NAMALWA (cell line): ENCODE measurements around the gene ARRB2.
"Not testable (repeated sequence)": the region's sequence is repeated elsewhere in the genome, so short reads cannot be mapped to it uniquely, and the experiment has no call there.

ENCODE experiments used
- DNase-seq: peaks from one replicate; pipeline ENCODE4 v3.0.0-alpha.2; 2015; ENCODE audit warnings: low spot score

ARRB2 gene

DNA sequence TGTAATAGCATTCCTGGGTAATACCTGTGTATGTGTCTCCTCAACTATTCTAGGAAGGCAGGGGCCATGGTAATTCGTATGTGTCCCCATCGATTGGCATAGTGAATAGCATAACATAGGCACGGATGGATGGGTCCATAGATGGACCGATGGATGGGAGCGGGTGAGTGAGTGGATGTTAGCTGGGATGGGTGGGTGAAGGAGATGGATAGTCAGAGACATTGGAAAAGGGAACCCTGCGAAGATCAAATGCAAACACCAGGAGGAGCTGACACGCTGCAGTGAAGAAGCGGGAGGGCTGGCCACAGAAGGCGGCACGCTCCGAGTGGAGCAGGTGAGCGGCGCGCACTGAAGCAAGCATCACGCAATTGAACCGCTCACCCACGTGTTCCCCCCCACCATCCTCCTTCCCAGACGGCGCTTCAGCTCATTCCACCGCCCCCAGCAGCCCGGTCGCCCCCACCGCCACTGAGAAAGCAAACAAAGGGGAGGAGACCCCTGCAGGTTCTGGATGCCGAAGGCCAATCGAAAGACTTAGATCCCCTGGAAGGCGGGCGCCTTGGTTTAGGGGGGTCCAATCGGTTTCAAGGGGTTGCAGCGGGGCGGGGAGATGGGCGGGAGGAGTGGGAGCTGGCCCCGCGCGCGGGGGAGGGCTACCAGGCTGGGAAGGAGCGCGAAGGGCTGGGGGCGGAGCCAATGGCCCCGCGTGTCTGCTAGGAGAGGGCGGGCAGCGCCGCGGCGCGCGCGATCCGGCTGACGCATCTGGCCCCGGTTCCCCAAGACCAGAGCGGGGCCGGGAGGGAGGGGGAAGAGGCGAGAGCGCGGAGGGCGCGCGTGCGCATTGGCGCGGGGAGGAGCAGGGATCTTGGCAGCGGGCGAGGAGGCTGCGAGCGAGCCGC lies at the start of gene ARRB2:
Gene ARRB2, plus strand, starts transcription at position 839 of the 899 bp plus-strand sequence. CDS start 90 bp downstream, outside the sequence.
- peak; percentile 94 for DNase-seq

GRCh38 chr17:4663711-4664110 lies 46.7 kb upstream of the ARRB2 start:
- no peak for DNase-seq

DNA sequence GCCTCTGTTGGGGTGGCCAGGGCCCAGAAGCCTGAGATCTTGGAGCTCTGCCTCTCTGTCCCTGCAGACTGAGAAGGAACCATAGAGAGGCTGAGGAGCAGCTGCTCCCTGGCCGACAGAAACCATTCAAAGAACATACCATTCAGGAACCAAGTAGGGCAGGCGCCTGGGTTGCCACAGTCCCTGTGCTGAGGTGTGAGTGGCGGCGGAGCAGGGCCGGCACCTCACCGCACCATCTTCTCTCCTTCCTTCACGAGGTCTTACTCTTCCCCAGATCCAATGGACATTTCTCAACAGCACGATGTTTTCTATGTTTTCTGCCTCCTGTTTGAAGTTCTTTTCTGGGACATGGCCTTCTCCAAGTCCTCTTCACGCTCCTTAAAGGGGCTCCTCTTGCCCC lies 46.2 kb upstream of the ARRB2 start:
- DNase-seq = no peak

- no peak for DNase-seq
These were observed 45.4 kb upstream of the ARRB2 start for GRCh38 chr17:4665027-4665426.

DNA sequence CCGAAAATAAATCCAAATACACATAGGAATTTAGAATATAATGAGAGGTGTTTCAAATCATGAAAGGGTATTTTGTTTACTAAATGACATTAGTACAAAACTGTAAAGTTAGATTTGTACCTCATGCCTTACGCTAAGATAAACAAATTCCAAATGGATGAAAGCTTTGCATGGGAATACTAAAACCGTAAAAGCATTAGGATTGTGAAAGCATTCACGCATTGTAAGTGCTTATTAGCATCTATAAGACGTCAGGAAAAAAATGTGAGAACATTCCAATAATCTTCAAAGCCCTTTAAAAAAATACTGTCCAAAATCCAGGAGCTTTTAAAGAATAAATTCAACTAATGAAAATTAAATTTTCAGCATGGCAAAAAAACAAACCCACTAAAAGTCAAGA lies 44.1 kb upstream of the ARRB2 start:
- DNase-seq = no peak

DNA sequence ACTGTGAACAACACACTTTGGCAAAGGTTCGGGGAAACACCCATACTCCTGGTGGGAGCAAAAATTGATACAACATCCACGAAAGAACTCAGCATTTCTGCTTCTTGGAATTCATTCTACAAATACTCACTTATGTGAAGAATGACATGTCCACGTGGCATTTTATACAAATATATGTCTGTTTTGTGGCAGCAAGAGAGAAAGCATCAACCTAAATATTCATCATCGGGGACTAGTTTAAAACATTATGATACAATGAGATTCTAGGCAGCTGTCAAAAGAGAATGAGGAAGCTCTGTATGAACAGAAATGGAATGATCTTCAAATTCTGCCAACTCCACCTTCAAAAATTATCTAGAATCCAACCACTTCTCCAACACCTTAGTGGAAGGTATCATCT lies 43.3 kb upstream of the ARRB2 start:
- no peak for DNase-seq

DNA sequence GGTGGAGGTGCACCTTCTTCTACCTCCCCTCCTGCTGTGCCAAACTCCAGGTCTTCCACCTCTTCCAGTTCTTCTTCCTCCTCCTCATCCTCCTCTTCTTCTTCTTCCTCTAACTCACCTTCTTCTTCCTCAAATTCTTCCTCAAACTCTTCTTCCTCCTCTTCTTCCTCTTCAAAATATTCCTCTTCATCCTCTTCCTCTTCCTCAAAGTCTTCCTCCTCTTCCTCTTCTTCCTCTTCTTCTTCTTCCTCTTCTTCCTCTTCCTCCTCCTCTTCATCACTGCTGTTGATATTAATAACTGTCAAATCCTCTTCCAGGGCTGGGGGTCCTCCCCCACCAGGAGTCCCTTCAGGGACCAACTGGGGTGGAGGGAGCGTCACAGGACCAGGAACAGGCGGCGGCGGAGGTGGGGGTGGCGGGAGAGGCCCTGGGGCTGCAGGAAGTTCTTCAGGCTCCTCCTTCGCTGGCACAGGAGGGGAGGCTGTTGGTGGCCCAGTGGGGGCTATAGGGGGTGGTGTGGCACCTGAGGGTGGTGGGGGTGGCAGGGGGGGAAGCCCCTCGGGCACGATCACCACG lies 38.3 kb upstream of the ARRB2 start:
- DNase-seq = no peak

- no peak for DNase-seq
These were observed 37.7 kb upstream of the ARRB2 start for GRCh38 chr17:4672751-4673150.

DNA sequence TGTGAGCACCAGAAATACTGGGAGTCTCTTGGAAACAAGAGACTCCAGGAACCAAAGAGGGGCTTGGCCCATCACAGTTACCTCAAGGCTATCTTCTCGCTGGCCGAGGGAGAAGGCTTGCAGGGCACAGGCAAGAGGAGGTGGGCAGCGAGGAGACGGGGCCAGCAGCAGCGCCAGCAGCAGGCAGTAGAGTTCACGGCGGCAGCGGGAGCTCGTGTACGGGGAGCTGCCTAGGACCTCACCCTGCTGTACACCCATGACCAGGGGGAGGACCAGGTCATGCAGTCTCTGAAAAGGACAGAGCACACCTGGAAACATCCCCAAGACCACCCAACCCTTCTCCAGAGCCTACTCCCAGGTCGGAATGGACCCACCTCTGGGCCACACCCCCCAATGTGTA lies 37.3 kb upstream of the ARRB2 start:
- no peak for DNase-seq

GRCh38 chr17:4673986-4674684 lies 36.3 kb upstream of the ARRB2 start:
- no peak for DNase-seq

DNA sequence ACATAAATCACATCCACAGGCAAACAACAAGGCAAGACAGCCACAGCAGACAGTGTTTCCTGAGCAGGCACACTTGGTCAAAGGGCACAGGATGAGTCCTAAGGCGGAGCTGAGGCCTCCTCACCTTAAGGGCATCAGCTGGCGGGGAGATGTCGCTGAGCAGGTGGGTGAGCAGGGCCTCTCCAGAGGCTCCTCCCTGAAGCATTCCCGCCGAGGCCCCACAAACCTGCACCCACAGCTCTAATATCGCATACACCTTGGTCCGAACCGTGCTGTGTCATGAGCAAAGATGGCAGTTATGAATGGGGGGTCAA lies 35.8 kb upstream of the ARRB2 start:
- no peak for DNase-seq

DNA sequence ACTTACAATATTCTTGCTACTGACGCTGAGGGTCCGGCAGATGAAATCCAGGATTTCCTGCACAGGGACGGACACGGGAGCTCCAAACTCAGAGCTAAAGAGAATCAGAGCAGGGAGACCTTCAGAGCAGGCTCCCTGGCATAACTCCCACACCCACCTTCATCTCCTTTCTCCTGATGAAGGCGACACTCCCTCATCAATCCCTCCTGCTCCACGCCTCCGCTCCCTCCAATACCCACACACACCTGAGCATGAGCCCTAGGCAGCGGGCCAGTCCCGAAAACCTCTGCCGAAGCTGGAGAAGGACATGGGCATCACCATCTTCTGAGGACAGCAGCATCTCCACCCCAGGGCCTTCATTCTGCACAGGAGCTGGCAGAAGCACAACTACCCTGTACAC lies 34.6 kb upstream of the ARRB2 start:
- DNase-seq = no peak

DNA sequence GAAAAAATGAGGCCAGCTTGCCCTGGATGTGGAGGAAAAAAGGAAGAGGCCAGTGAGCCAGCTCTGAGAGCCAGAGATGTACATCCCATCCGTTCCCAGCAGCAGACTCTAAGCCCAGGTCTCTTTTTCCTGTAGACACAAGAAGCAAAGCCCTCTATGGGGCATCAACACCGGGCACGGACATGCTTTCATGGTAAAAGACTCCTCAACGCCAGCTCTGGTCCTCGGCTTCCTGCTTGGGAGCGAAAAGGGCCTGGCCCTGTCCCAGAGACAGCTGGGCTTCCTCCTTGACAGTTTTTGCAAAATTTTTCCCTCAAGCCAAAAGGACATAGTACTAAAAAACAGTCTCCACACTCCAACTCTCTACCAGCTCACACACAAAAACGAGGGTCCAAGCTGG lies 33.6 kb upstream of the ARRB2 start:
- DNase-seq = no peak

- DNase-seq = no peak
These were observed 31.9 kb upstream of the ARRB2 start for GRCh38 chr17:4678448-4679026.

DNA sequence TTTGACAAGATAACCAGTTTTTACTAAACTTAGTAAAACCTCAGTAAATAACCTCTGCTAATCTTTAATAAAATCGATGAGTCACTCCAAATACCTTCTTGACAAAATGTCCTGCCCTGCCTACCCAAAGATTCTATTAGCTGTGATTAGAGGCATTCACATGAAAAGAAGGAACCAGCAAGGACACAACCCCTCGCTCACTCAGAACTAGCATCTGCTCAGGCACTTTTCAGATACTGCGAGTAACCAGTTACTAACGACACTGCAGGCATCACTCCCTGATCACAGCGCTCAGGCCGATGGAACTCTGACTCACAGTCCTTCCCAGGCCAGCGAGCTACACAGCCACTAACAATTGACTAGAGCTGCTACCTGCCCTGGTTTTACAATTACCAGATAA lies 30.8 kb upstream of the ARRB2 start:
- DNase-seq = no peak

DNA sequence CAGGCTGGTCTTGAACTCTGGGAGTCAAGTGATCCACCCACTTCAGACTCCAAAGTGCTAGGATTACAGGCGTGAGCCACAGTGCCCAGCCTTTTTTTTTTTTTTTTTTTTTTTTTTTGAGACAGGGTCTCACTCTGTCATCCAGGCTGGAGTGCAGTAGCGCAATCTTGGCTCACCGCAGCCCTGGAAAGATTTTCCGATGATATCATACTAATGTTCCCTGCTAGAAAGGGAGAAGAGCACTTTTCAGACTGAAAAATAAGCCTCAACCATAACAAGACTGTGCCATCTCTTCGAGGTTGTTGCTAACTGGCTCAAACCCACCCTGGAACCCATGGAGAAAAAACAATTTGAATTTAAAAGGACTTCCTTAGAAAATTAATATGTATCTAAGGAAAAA lies 26.7 kb upstream of the ARRB2 start:
- not testable (repeated sequence) for DNase-seq

GRCh38 chr17:4689872-4690271 lies 20.6 kb upstream of the ARRB2 start:
- DNase-seq = not testable (repeated sequence)

GRCh38 chr17:4690745-4691144 lies 19.7 kb upstream of the ARRB2 start:
- no peak for DNase-seq

- DNase-seq = no peak
These were observed 18.7 kb upstream of the ARRB2 start for GRCh38 chr17:4691686-4692085.

GRCh38 chr17:4693416-4693815 lies 17.0 kb upstream of the ARRB2 start:
- no peak for DNase-seq

DNA sequence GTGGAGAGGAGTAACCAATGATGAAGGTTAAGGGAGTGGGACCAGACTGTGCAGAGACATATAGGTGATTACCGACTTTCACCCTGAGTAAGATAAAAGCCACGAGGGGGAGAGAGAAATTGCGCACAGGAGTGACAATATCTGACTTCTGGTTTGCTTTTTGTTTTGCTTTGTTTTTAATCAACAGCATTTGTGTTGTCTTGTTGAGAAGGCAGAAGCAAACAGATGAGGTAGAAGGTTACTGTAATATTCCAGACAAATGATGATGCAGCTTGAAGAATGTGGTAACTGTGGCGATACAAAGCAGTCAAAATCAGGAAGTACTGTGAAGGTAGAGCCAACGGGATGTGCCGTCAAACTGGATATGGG lies 14.0 kb upstream of the ARRB2 start:
- no peak for DNase-seq

DNA sequence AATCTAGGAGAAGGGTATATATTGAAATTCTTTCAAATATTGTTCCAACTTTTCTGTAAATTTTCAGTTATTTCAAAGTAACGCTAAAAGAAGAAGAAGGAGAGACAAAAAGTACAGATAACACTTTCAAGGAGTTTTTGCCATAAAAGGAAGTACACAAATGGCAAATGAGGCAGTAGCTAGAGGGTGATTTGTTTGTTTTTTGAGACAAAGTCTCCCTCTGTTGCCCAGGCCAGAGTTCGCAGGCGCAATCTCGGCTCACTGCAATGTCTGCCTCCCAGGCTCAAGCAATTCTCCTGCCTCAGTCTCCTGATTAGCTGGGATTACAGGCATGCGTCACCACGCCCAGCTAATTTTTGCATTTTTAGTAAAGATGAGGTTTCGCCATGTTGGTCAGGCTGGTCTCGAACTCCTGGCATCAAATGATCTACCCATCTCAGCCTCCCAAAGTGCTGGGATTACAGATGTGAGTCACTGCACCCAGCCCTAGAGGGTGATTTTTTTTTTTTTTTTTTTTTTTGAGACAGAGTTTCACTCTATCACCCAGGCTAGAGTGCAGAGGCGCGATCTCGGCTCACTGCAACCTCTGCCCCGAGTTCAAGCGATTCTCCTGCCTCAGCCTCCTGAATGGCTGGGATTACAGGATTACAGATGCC lies 10.9 kb upstream of the ARRB2 start:
- DNase-seq = not testable (repeated sequence)
